Measurements from ENCODE around the gene APC.
"Not testable (repeated sequence)": the region's sequence is repeated elsewhere in the genome, so short reads cannot be mapped to it uniquely, and the experiment has no call there.

Gene APC

DNA sequence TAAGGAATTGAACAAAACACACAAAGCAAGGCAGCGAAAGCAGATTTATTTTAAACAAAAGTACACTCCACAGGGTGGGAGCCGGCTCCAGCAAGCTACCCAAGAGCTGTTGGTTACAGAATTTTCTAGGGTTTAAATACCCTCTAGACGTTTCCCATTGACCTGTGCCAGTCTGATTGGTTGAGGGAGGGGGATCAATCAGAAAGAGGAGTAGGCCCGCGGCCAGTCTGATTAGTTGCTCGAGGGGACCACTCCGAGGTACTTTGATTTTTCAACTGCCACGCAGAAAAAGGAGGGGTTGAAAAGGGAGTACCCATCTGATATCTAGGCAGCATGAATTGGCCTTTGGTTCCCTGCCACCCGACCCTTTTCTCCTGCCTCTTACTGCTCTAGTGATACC lies 124.4 kb downstream of the APC start:
- CTCF ChIA-PET: interaction anchor here (0.8 kb wide), 1 partner anchor 12 kb away, joined by 3 read pairs; no protein-coding TSS in a partner anchor
- Mint-ChIP-seq H3K9me3 (no peaks in the 10 kb centered on the region), H3K36me3 (peaks cover 39% of the 10 kb centered on the region), H3K27ac (peak overlapping the region; percentile 95), H3K27me3 (peaks cover 10% of the 10 kb centered on the region), H3K4me3 (peak overlapping the region; percentile 96), H3K4me1 (peaks cover 54% of the 10 kb centered on the region)
- DNase-seq: no peak

DNA sequence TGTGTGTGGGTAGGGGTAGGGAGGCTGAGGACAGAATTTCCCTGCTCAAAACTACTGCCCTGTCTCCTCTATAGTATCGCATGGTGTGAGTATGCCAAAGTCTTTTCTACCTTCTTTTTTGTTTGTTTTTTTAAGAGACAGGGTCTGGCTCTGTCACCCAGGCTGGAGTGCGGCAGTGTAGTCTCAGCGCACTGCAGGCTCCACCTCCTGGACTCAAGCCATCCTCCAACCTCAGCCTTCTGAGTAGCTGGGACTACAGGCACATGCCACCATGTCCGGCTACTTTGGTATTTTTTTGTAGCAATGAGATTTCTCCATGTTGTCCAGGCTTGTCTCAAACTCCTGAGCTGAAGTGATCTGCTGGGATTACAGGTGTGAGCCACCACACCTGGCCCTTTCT lies 125.9 kb downstream of the APC start:
- H3K4me1 Mint-ChIP-seq: peaks cover 57% of the 10 kb centered on the region
- H3K36me3 Mint-ChIP-seq: peaks cover 48% of the 10 kb centered on the region
- H3K27ac Mint-ChIP-seq: no peak overlapping the region

DNA sequence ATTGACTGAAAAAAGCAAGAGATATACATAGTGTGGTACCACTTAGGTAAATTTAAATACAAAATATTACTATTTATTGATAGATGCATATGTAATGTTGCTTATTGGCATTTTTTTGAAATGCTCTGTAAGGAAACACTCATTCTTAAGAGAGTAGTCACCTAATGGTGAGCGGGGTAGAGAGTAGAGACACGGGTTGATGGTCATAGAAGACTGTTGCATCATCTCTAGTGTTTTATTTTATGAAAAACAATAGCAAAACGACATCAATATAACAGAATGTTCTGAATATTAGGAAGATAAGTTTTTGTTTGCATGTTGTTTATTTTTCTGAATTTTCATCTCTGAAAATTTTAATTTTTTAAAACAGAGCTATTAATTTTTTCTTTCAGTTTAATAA lies 127.4 kb downstream of the APC start:
- Mint-ChIP-seq H3K27me3 (no peaks in the 10 kb centered on the region), H3K36me3 (peaks cover 60% of the 10 kb centered on the region), H3K9me3 (no peaks in the 10 kb centered on the region), H3K4me3 (no peak overlapping the region), H3K4me1 (peaks cover 69% of the 10 kb centered on the region), H3K27ac (no peak overlapping the region)
- CTCF ChIA-PET: interaction anchor here (0.6 kb wide), 2 partner anchors 17 to 98 kb away, joined by 3 read pairs; no protein-coding TSS in a partner anchor
- DNase-seq: no peak

More for the DNA sequence above, 125.9 kb downstream of the APC start:
- Mint-ChIP-seq H3K27me3 (peaks cover 4% of the 10 kb centered on the region), H3K9me3 (no peaks in the 10 kb centered on the region), H3K4me3 (peak overlapping the region; percentile 96)
- CTCF ChIA-PET: interaction anchor here (0.8 to 1.5 kb wide), 2 partner anchors 12 to 15 kb away, joined by 3 read pairs; no protein-coding TSS in a partner anchor
- DNase-seq: no peak

DNA sequence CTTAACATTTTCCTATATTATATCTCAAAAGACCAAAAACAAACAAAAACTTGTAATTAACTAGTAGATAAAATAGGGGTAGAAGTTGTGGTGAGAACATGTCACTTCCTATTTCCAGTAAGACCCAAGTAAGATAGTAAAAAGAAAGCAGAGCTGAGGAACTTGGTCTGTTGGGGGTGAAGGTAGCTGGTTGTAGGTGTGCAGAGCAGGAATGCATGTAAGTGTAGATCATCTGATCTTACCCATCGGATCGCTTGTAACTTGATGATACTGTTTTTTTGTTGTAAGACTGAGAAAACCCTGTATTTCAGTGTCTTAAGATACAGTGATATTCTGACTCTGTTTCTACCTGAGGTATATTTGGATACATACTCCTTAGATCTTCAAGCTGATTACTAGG lies 129.1 kb downstream of the APC start:
- H3K4me1 Mint-ChIP-seq: peaks cover 68% of the 10 kb centered on the region
- no peaks in the 10 kb centered on the region for H3K27me3 Mint-ChIP-seq
- H3K9me3 Mint-ChIP-seq: no peaks in the 10 kb centered on the region
- no peak overlapping the region for H3K4me3 Mint-ChIP-seq
- CTCF ChIA-PET: interaction anchor here (0.7 kb wide), 1 partner anchor 45 kb away, joined by 4 read pairs; no protein-coding TSS in a partner anchor
- DNase-seq: no peak
- peak overlapping the region; percentile 19 for H3K27ac Mint-ChIP-seq
- H3K36me3 Mint-ChIP-seq: peaks cover 69% of the 10 kb centered on the region

DNA sequence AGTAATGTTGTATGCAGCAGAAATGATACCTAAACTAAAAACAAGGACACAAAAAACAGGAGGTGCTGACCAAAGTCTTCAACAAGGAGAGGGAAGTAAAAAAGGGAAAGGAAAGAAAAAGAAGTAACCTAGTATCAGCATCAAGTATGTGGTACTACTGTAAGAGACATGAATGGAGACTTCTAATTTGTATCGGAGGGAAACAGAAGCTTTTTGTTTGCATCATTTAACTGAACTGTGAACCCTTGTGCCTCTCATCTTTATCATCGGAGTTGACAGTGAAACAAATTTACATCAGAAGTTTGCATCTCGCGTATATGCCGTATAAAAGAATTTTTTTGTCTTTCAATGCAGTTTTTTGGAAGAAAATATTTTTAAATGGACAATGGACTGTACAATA lies 129.7 kb downstream of the APC start:
- Mint-ChIP-seq H3K9me3 (no peaks in the 10 kb centered on the region), H3K4me1 (peaks cover 65% of the 10 kb centered on the region), H3K4me3 (no peak overlapping the region), H3K36me3 (peaks cover 69% of the 10 kb centered on the region), H3K27ac (peak overlapping the region; percentile 9), H3K27me3 (no peaks in the 10 kb centered on the region)
- DNase-seq: no peak
- CTCF ChIA-PET: interaction anchor here (0.7 to 1.3 kb wide), 4 partner anchors 19 to 129 kb away, joined by 3 to 4 read pairs (median 4); no protein-coding TSS in a partner anchor

DNA sequence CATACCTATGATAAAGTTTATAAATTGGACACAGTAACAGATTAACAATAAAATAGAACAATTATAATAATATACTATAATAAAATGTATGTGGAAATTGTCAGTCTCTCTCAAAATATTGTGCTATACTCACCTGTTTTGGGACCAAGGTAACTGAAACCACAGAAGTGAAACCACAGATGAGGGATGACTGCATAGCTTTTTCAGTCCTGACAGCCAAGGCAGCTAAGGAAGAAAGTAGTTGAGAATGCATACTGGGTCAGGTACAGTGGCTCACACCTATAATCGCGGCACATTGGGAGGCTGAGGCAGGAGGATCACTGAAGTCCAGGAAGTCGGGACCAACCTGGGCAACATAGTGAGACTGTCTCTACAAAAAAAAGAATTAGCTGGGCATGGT lies 132.3 kb downstream of the APC start:
- peak overlapping the region; percentile 84 for H3K27ac Mint-ChIP-seq
- H3K4me1 Mint-ChIP-seq: peaks cover 66% of the 10 kb centered on the region
- no peak overlapping the region for H3K4me3 Mint-ChIP-seq
- CTCF ChIA-PET: interaction anchor here (1.7 kb wide), 1 partner anchor 34 kb away, joined by 4 read pairs; no protein-coding TSS in a partner anchor
- no peaks in the 10 kb centered on the region for H3K9me3 Mint-ChIP-seq
- H3K36me3 Mint-ChIP-seq: peaks cover 68% of the 10 kb centered on the region
- peak; percentile 40 for DNase-seq
- H3K27me3 Mint-ChIP-seq: no peaks in the 10 kb centered on the region

DNA sequence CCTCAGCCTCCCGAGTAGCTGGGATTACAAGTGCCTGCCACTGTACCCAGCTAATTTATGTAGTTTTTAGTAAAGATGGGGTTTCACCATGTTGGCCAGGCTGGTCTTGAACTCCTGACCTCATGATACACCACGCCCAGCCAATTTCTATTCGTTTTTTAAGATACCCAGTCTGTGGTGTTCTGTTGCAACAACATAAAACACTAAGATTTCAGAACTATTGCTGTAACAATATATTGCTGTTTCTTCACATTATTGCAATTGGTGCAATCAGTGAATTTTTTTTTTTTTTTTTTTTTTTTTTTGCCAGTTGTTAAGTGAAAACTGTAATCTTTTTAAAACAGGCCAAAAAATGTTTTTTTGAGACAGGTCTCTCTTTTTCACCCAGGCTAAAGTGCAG lies 133.3 kb downstream of the APC start:
- no peak overlapping the region for H3K4me3 Mint-ChIP-seq
- CTCF ChIA-PET: interaction anchor here (1.7 kb wide), 1 partner anchor 33 kb away, joined by 4 read pairs; no protein-coding TSS in a partner anchor
- H3K27me3 Mint-ChIP-seq: no peaks in the 10 kb centered on the region
- H3K9me3 Mint-ChIP-seq: no peaks in the 10 kb centered on the region
- peaks cover 67% of the 10 kb centered on the region for H3K4me1 Mint-ChIP-seq
- peaks cover 70% of the 10 kb centered on the region for H3K36me3 Mint-ChIP-seq
- no peak overlapping the region for H3K27ac Mint-ChIP-seq
- no peak for DNase-seq

DNA sequence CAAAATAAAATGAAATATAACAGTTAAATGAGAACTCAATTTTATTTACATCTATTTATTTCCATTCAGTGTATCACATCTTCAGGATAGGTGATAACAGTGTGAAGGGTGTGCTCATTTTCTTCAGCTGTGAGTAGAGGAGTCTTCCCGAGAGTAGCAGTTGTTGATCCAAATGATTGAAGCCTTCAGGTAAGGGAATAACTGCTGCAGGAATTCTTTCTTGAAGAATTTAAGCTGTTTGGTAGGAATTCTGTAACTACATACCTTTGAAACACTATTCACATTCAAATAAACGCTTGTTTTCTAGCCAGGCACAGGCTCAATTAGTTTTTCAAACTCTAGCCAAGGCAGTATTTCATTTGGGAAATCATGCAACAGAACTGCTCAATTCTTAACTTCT lies 138.7 kb downstream of the APC start:
- H3K4me1 Mint-ChIP-seq: peaks cover 71% of the 10 kb centered on the region
- H3K27ac Mint-ChIP-seq: peak overlapping the region; percentile 49
- no peak for DNase-seq
- peaks cover 60% of the 10 kb centered on the region for H3K36me3 Mint-ChIP-seq
- H3K9me3 Mint-ChIP-seq: no peaks in the 10 kb centered on the region
- CTCF ChIA-PET: no interaction called here
- H3K27me3 Mint-ChIP-seq: no peaks in the 10 kb centered on the region
- H3K4me3 Mint-ChIP-seq: no peak overlapping the region

DNA sequence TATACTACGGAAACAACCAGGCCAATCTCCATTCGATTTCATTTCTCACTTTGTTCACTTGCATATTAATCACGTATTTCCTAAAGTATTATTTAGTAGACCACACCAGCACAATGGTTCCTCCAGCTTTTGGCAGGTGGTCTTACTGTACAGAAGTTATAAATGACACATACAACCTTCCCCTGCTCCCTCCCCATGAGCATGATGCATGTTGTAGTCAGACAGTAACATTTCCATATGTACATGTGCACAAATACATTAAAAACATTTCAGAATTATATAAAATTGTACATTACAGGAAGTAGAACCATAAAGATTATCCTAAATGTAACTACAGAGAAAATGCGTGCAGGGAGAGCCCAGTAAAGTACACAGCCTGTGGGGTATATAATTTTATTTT lies 140.4 kb downstream of the APC start:
- CTCF ChIA-PET: interaction anchor here (1.0 to 1.5 kb wide), 2 partner anchors 43 to 98 kb away, joined by 3 to 4 read pairs; partner anchors contain the start of gene DCP2
- H3K36me3 Mint-ChIP-seq: peaks cover 51% of the 10 kb centered on the region

DNA sequence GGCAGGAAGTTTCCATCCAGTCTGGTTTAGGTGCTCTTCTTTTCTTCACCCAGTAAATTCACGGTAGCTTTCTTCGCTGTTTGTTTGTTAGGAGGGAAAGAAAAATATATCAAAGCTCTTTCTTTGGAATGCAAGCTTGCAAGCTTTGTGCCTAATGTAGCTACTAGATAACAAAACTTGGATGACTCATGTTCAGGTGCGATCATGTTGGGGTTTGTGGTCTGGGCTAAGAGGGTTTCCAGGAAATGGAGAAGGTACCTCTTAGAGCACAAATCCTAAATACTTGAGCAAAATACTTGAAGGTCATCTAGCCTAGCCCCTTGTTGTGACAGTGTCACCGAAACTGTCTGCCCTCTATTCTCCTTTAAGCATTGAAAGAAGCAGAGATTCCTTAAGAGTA lies 141.1 kb downstream of the APC start:
- H3K36me3 Mint-ChIP-seq: peaks cover 48% of the 10 kb centered on the region
- H3K27me3 Mint-ChIP-seq: no peaks in the 10 kb centered on the region
- CTCF ChIA-PET: interaction anchor here (1.0 to 1.5 kb wide), 2 partner anchors 43 to 97 kb away, joined by 3 to 4 read pairs; partner anchors contain the start of gene DCP2
- DNase-seq: peak; percentile 78
- peaks cover 59% of the 10 kb centered on the region for H3K4me1 Mint-ChIP-seq
- H3K9me3 Mint-ChIP-seq: no peaks in the 10 kb centered on the region
- H3K27ac Mint-ChIP-seq: peak overlapping the region; percentile 83
- H3K4me3 Mint-ChIP-seq: peak overlapping the region; percentile 1

More for the DNA sequence above, 140.4 kb downstream of the APC start:
- no peaks in the 10 kb centered on the region for H3K9me3 Mint-ChIP-seq
- DNase-seq: no peak
- peak overlapping the region; percentile 83 for H3K27ac Mint-ChIP-seq
- peaks cover 64% of the 10 kb centered on the region for H3K4me1 Mint-ChIP-seq
- no peaks in the 10 kb centered on the region for H3K27me3 Mint-ChIP-seq
- no peak overlapping the region for H3K4me3 Mint-ChIP-seq

DNA sequence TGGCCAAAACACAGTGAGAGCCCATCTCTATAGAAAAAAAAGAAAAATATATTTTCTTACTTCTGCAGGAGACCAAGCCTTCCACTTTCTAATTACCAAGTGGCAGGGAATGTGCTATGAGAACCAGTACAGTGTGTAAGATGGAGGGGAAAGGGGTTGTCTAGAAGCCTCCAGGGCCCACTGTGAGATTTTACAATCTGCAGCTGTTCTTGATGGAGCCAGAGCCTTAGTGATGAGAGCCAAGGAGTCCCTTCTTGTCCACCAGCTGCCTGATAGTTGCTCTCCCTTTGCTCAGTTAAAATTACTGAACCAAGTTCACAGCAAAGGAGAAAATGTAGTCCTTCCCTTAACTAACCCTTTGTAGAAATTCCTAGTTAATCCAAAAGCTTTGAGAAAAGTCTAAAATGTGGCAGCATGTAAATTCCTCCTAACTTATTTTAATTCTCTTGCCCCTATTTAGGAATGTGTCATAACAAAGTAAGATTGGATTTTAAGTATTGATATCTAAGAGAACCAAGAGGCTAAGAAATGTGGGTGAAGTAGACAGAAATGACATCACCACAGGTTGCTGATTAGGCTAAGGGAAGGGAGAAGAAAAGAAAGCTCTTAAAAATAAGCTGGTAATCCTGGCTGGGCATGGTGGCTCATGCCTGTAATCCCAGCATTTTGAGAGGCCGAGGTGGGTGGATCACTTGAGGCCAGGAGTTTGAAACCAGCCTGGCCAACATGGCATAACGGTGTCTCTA lies 142.7 kb downstream of the APC start:
- Mint-ChIP-seq H3K36me3 (peaks cover 43% of the 10 kb centered on the region), H3K4me1 (peaks cover 50% of the 10 kb centered on the region), H3K9me3 (no peaks in the 10 kb centered on the region), H3K27ac (peak overlapping the region; percentile 86), H3K4me3 (no peak overlapping the region), H3K27me3 (no peaks in the 10 kb centered on the region)
- DNase-seq: no peak
- CTCF ChIA-PET: interaction anchor here (0.9 to 1.5 kb wide), 6 partner anchors 32 to 116 kb away, joined by 3 to 7 read pairs (median 3); no protein-coding TSS in a partner anchor

DNA sequence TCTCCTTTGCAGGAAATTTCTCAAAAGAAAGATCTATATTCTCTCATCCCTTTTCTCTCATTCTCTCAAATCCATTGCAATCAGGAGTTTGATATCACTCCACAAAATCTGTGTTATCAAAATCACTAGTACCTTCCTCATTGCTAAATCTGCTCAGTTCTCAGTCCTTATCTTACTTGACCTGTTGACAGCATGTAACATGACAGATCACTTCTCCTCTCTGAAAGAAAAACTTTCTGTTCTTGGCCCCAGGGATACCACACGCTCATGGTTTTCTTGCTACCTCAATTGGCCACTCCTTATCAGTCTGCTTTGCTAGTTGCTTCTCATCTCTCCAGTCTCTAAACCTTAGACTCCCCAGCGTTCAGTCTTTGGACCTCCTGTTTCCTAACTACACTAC lies 145.5 kb downstream of the APC start:
- CTCF ChIA-PET: no interaction called here
- no peak overlapping the region for H3K27ac Mint-ChIP-seq
- DNase-seq: no peak
- no peaks in the 10 kb centered on the region for H3K27me3 Mint-ChIP-seq
- peaks cover 45% of the 10 kb centered on the region for H3K36me3 Mint-ChIP-seq
- H3K4me1 Mint-ChIP-seq: peaks cover 56% of the 10 kb centered on the region
- no peak overlapping the region for H3K4me3 Mint-ChIP-seq
- no peaks in the 10 kb centered on the region for H3K9me3 Mint-ChIP-seq

DNA sequence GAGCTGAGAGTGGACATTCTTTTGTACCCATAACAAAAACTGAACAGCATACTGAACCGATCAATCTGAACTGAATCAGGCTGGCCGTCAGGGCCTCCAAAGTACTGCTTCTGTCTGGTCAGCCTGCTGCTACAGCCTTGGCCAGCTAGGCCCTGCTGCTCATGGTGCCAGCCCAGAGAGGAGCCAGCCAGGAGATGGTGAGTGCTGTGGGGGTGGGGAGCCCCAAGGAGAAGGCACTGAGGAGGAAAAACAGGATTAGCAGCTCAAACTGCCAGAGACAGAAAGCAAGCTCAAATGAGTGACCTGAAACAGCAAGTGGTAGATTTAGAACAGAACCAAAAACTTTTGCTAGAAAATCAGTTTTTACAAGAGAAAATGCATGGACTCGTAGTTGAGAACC lies 147.3 kb downstream of the APC start:
- Mint-ChIP-seq H3K36me3 (peaks cover 48% of the 10 kb centered on the region), H3K4me1 (peaks cover 54% of the 10 kb centered on the region), H3K4me3 (no peak overlapping the region), H3K27me3 (no peaks in the 10 kb centered on the region), H3K27ac (peak overlapping the region; percentile 46), H3K9me3 (peaks cover 5% of the 10 kb centered on the region)
- DNase-seq: no peak
- CTCF ChIA-PET: no interaction called here

DNA sequence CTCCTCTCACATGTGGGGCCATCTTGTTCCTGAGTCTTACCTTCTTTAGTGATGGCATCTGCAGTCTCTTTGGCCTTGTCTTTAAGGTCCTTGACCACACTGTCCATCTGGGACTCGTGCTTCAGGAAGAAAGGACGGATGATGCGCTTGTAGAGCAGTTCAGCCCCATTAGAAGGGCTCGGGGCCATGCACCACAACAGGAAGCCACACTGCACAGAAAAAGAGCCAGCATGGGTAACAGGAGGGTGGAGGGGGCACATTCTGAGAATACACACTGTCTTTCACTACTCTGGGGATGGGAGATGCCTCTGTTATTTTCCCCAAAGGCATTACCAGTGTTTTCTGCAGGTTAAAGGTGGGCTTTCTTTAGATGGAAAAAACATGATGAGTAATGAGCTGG lies 149.3 kb downstream of the APC start:
- H3K9me3 Mint-ChIP-seq: peaks cover 5% of the 10 kb centered on the region
- peak overlapping the region; percentile 81 for H3K27ac Mint-ChIP-seq
- peaks cover 47% of the 10 kb centered on the region for H3K4me1 Mint-ChIP-seq
- peaks cover 50% of the 10 kb centered on the region for H3K36me3 Mint-ChIP-seq
- DNase-seq: peak; percentile 43
- H3K4me3 Mint-ChIP-seq: no peak overlapping the region
- H3K27me3 Mint-ChIP-seq: no peaks in the 10 kb centered on the region
- CTCF ChIA-PET: interaction anchor here (0.6 kb wide), 1 partner anchor 35 kb away, joined by 3 read pairs; the partner anchor contains the start of gene REEP5

DNA sequence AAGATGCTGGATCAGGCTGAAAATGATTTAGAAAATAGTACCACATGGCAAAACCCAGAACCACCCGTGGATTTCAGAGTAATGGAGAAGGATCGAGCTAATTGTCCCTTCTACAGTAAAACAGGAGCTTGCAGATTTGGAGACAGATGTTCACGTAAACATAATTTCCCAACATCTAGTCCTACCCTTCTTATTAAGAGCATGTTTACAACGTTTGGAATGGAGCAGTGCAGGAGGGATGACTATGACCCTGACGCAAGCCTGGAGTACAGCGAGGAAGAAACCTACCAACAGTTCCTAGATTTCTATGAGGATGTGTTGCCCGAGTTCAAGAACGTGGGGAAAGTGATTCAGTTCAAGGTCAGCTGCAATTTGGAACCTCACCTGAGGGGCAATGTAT lies 154.4 kb downstream of the APC start:
- not testable (repeated sequence) for H3K27ac Mint-ChIP-seq, DNase-seq, H3K4me3 Mint-ChIP-seq

More for the DNA sequence above, 154.4 kb downstream of the APC start:
- CTCF ChIA-PET, H3K9me3 Mint-ChIP-seq, H3K27me3 Mint-ChIP-seq: not testable (repeated sequence)
- Mint-ChIP-seq H3K4me1 (peaks cover 26% of the 10 kb centered on the region), H3K36me3 (peaks cover 47% of the 10 kb centered on the region)
